ENCODE data around the gene ABAT. TPM values are rescaled to one million over a fixed set of nuclear protein-coding genes. Genes with fewer than 3 reads are reported as not detected.

ABAT gene
- 0.86 and 1.3 TPM in 2 replicates for total RNA-seq

GRCh38 chr16:8674413-8675022 lies at the start of gene ABAT:
Gene ABAT (plus strand): TSS chr16:8674617. CDS start chr16:8735740, 61,123 bp downstream.

GRCh38 chr16:8797364-8798173 lies 123.2 kb downstream of the ABAT start, which contains the start of the genes PMM2 and TMEM186:
Gene PMM2 (plus strand): TSS chr16:8797839. CDS start chr16:8797883, 44 bp downstream.
Gene TMEM186 (minus strand): TSS chr16:8797639. CDS start chr16:8797614, 25 bp downstream.

Small RNA genes lying within 50 kb of the gene (small RNA-seq; reads per million reads assigned to genes)
- gene AC007224.1 (ENCODE audit: low replicate concordance) = not detected
- gene RN7SL743P (ENCODE audit: low replicate concordance) = not detected
- not detected for gene RNU7-63P (ENCODE audit: low replicate concordance)

Other genes starting within 250 kb of the ABAT start
- not detected in 2 replicates for gene TMEM114, start 84.1 kb upstream of the ABAT start, total RNA-seq
- 26.9 and 46.4 TPM in 2 replicates for gene METTL22, start 52.9 kb upstream of the ABAT start, total RNA-seq
- gene TMEM186, start 123.0 kb downstream of the ABAT start, total RNA-seq = 4.3 and 6.3 TPM in 2 replicates
- gene PMM2, start 123.2 kb downstream of the ABAT start, total RNA-seq = 51.1 and 55.4 TPM in 2 replicates
- gene CARHSP1, start 194.4 kb downstream of the ABAT start, total RNA-seq = 89.2 and 158 TPM in 2 replicates
- gene LITAFD, start 207.7 kb downstream of the ABAT start, total RNA-seq = not detected in 2 replicates

Data from placental pericyte (primary cell).